Pancreas (tissue), 10 donors: ENCODE data around the gene CTIF. TPM values are rescaled to one million over a fixed set of nuclear protein-coding genes. Genes with fewer than 3 reads are reported as not detected.

Experiments
- ATAC-seq, 4 donors: fragments of 200-7000 bp; cut with Tn5 transposase; one replicate each; pipeline versions ENCODE4 v1.8.0 to v1.9.1; 2020; ENCODE audit warnings: mild to moderate bottlenecking in 4 of 4, moderate library complexity in 4 of 4
- DNase-seq, 6 donors: peaks; one replicate each; pipeline ENCODE4 v3.0.0-alpha.2; 2020
- FAIRE-seq: peaks from 2 replicates; lab custom pipeline; 2012; peaks lifted over from hg19 to GRCh38; lab: Jason Lieb, UNC
- H3K27ac ChIP-seq, 4 donors: fragments of 200-600 bp; sonication (generic); 1 replicate in 3 of 4; 2 replicates in 1 of 4; pipeline versions ENCODE4 v1.5.0 to v1.8.0; 2020
- H3K27me3 ChIP-seq, 4 donors: fragments of 200-600 bp; one replicate each; pipeline ENCODE4 v1.8.0; 2021
- H3K36me3 ChIP-seq, 3 donors: fragments of 200-600 bp; sonication (generic) in 1 of 3; one replicate each; pipeline versions ENCODE4 v1.5.0 to v1.8.0; 2020 to 2021
- H3K4me1 ChIP-seq, 3 donors: fragments of 200-600 bp; one replicate each; pipeline ENCODE4 v1.8.0; 2021
- H3K4me3 ChIP-seq, 4 donors: fragments of 200-600 bp; sonication (generic) in 2 of 4; one replicate each; pipeline versions ENCODE4 v1.5.0 to v1.8.0; 2020 to 2021
- H3K9me3 ChIP-seq, 4 donors: fragments of 200-600 bp; one replicate each; pipeline ENCODE4 v1.8.0; 2021
- WGBS, 2 donors: extraction: QIAGEN DNeasy Blood & Tissue Kit; methylation state at CpG; one replicate each; pipeline ENCODE4 v1.1.7; 2013; 5-methylcytosine and 5-hydroxymethylcytosine counted together
- intact Hi-C, 3 donors: fragments of 100-400 bp; cut with DNase I; formaldehyde crosslinking; loops; one replicate each; pipeline versions ENCODE4 v1.11.1 to v1.14.2; 2022
- polyA plus RNA-seq, 2 donors: library from polyadenylated mRNA; stranded (reverse); fragments of 200-250 nt; gene quantifications; one replicate each; pipeline ENCODE4 v1.2.3, GENCODE V29; 2013
- total RNA-seq, 6 donors: library from RNA; stranded (reverse); fragmentation: NEBNext Ultra II Directional in 4 of 6; extraction: Animal tissue kit (Norgen Biotek cat#: 25700) in 4 of 6; gene quantifications; one replicate each; pipeline versions ENCODE4 v1.2.1 to v1.2.4, GENCODE V29; 2021 to 2023
- TF ChIP-seq, protein P1 (sequence below), 4 donors: fragments of 200-600 bp; sonication (generic) in 3 of 4; IDR thresholded peaks; one replicate each; pipeline versions ENCODE4 v1.5.0 to v1.8.0; 2021; ENCODE audit warnings: antibody characterized with exemption in 4 of 4
- donor health status: healthy with polysubstance abuse.
- donor health status: DM: no; HTN: no; CAD: no; lungs with moderate emphysema.
- donor health status: DM: no; HTN: no; CAD: no.
- donor health status: control.
- donor health status: control.
- donor health status: Bipolar disorder and iron deficiency.
- donor health status: DM: yes; HTN: yes; CAD: no.
- donor health status: DM: no; HTN: no; CAD: no.
- donor health status: DM: no; HTN: no; CAD: no.
- donor health status: DM: yes; HTN: yes; CAD: no.

CTIF gene
- total and polyA plus RNA-seq, 8 donors, result 15.1 to 27.4 (median 16.7) TPM

DNA sequence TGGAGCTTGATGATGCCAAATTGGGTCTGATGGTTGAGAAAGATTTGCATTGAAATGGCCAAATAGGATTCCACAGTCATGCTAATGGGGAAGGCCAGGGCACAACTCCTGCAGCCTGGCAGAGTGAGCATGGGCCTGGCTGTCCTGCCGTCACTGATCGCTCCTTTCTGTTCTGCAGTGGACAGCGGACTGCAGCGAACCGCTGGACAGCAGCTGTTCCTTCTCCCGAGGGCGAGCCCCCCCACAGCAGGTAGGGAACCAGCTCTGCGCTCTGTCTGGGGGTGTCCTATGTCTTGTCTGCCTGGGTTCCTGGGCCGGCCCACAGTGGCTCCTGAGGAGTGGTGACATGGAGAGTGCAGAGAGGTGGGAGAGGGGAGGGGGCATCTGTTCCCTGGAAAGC, 97.6 kb downstream of the CTIF start:
- Histone ChIP-seq H3K36me3 (no peaks in the 10 kb centered on the region), H3K4me1 (no peaks in the 10 kb centered on the region), H3K27ac (no peak overlapping the region), H3K9me3 (no peaks in the 10 kb centered on the region), H3K4me3 (no peak overlapping the region), H3K27me3 (no peaks in the 10 kb centered on the region)
- 88 to 94% methylated on average over 9 of the region's 9 CpGs for WGBS, 2 donors
- FAIRE-seq (no peak), DNase-seq (no peak), ATAC-seq (no peak)
- intact Hi-C loops, result no loop called here
- TF ChIP-seq, protein P1, sequence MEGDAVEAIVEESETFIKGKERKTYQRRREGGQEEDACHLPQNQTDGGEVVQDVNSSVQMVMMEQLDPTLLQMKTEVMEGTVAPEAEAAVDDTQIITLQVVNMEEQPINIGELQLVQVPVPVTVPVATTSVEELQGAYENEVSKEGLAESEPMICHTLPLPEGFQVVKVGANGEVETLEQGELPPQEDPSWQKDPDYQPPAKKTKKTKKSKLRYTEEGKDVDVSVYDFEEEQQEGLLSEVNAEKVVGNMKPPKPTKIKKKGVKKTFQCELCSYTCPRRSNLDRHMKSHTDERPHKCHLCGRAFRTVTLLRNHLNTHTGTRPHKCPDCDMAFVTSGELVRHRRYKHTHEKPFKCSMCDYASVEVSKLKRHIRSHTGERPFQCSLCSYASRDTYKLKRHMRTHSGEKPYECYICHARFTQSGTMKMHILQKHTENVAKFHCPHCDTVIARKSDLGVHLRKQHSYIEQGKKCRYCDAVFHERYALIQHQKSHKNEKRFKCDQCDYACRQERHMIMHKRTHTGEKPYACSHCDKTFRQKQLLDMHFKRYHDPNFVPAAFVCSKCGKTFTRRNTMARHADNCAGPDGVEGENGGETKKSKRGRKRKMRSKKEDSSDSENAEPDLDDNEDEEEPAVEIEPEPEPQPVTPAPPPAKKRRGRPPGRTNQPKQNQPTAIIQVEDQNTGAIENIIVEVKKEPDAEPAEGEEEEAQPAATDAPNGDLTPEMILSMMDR (IDR thresholded peaks at IDR 0.05), result no peak

DNA sequence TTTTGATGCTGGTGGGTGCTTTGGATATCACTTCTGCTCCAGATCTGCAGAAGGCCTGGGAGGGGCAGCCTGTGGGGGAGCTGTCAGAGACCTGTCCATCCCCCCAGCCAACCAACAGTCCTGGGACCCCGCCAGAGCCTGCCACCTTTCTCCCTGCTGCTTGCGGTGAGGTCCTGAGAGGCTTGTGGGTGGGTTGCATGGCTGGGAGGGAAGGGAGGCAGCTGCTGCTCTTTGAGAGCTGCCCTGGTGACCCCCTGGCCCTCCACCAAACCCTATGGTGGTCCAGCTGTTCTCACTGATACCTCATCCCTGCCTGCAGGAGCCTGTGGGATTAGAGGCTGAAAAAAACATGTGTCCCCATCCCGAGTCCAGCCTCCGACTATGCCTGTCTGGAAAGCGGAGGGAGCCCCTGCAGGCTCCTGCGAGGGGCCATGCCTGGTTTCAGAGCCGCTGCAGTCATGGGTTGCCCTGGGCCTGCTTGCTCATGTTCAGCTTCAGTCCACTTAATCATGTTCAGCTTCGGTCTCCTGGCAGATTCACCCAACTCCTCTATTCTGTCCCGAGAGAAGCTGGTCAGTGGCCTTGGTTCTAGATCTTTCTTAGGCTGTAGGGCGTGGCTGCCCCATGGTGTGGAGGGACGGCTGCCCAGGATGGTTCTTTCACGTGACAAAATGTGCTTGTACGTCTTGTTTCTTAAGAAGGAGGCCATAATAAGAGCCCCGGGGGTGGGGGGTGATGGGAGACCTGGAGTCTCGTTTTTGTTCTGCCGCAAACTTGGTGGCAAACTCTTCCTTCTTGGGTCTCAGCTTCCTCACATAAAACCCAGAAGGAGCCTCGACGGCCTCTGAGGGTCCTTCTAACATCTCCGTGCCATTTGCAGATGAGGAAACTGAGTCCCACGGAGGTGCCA, 98.5 kb downstream of the CTIF start:
- no peak overlapping the region for H3K27ac ChIP-seq
- no peaks in the 10 kb centered on the region for H3K27me3 ChIP-seq
- no peak for DNase-seq
- no peak for ATAC-seq
- no peaks in the 10 kb centered on the region for H3K9me3 ChIP-seq
- TF ChIP-seq, protein P1 (IDR thresholded peaks at IDR 0.05), result no peak
- no peak for FAIRE-seq
- H3K4me1 ChIP-seq, result no peaks in the 10 kb centered on the region
- no peak overlapping the region for H3K4me3 ChIP-seq
- WGBS, 2 donors, result 91 to 93% methylated on average over 19 to 20 of the region's 20 CpGs
- H3K36me3 ChIP-seq, result no peaks in the 10 kb centered on the region
- intact Hi-C loops, result no loop called here

DNA sequence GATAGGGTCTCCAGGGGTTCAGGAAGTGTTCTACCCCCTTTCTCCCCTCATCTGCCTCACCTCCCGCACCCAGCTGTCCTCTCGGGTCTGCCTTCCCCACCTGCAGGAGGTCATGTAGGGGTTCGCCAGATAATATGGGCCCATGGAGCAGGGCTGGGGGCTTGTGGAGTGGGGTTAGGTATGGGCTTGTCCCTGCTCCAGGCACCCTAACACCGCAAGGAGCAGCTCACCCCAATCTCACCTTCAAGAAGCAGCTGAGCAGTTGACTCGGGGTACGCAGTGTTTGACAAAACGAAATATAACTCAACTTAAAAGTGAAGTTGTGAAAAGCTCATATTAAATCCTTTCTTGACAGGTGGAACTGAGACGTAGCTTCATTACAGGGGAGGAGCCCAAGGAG, 99.6 kb downstream of the CTIF start:
- FAIRE-seq (no peak), ATAC-seq (no peak), DNase-seq (no peak)
- TF ChIP-seq, protein P1 (IDR thresholded peaks at IDR 0.05), result no peak
- Histone ChIP-seq H3K36me3 (no peaks in the 10 kb centered on the region), H3K4me3 (no peak overlapping the region), H3K27me3 (no peaks in the 10 kb centered on the region), H3K9me3 (no peaks in the 10 kb centered on the region), H3K4me1 (no peaks in the 10 kb centered on the region), H3K27ac (no peak overlapping the region)
- intact Hi-C loops, result no loop called here
- 93 to 98% methylated on average over 8 of the region's 8 CpGs for WGBS, 2 donors

DNA sequence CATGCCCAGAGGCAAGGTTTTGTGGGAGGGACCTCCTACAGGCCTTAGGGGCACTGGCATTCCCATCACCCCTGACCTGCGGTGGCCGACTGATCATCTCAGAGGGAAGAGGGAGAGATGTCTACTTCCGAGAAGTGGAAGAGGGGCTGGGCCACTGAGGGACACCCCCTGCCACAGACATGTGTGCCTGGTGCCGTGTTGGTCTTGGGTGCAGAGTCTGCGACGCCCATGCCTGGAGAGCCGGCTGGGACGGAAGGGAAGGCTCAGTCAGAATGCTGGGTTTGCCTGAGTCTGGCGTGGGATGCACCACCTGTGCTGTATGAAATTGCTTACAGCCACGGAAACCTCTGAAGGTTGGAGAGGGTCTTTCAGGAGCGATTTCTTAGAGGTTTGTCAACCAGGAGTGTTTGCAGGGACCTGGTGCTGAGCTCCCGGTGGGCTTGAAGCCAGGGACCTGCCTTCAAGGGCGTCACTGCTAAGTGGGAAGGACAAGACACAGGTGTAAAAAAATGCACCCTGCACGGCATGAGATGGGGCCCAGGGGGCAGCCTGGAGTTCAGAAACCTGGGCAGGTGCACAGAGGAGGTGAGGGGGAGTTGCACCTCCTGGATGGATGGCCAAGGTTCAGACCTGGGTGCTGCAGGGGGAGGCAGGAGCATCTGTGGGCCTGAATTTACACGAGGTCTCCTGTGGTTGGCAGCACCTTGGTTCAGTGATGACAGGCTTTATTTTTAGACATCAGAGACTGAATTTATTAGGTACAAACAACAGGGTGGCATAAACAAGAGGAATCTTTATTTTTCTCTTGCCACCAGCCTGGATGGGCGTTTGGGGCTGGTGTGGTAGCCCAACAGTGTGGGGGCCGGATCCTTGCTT, 100.3 kb downstream of the CTIF start:
- intact Hi-C loops, result no loop called here
- ATAC-seq (no peak), FAIRE-seq (no peak), DNase-seq (no peak)
- Histone ChIP-seq H3K27ac (no peak overlapping the region), H3K9me3 (no peaks in the 10 kb centered on the region), H3K36me3 (no peaks in the 10 kb centered on the region), H3K4me1 (no peaks in the 10 kb centered on the region), H3K27me3 (no peaks in the 10 kb centered on the region), H3K4me3 (no peak overlapping the region)
- WGBS, 2 donors, result 82 to 86% methylated on average over 17 of the region's 17 CpGs
- TF ChIP-seq, protein P1 (IDR thresholded peaks at IDR 0.05), result no peak
